Cardiac muscle cell (in vitro differentiated cells and primary cell): ENCODE data around the gene TMEM108. TPM values are rescaled to one million over a fixed set of nuclear protein-coding genes. Genes with fewer than 3 reads are reported as not detected.

Experiments used
- DNase-seq, 2 donors: peaks; one replicate each; pipeline versions ENCODE4 v3.0.0 to v3.0.0-alpha.2; 2010 to 2017; ENCODE audit warnings: low read depth in 1 of 2, low spot score in 1 of 2
- H3K27ac ChIP-seq: fragments of 200-600 bp; sonication (generic); 2 replicates; pipeline ENCODE4 v1.5.1; 2016
- H3K27me3 ChIP-seq: fragments of 200-600 bp; sonication (generic); 2 replicates; pipeline ENCODE4 v1.6.0; 2016; ENCODE audit warnings: control low read depth
- H3K36me3 ChIP-seq: fragments of 200-600 bp; sonication (generic); 2 replicates; pipeline ENCODE4 v1.5.1; 2016; ENCODE audit warnings: control low read depth
- H3K4me1 ChIP-seq: fragments of 200-600 bp; sonication (generic); 2 replicates; pipeline ENCODE4 v1.8.1; 2017; ENCODE audit warnings: low read depth, mild to moderate bottlenecking, mixed run types
- H3K4me3 ChIP-seq: fragments of 200-600 bp; sonication (generic); 2 replicates; pipeline ENCODE4 v1.5.1; 2016; ENCODE audit warnings: mild to moderate bottlenecking
- H3K9me3 ChIP-seq: fragments of 200-600 bp; sonication (generic); 2 replicates; pipeline ENCODE4 v1.5.1; 2017; ENCODE audit warnings: low read depth, mild to moderate bottlenecking, control low read depth
- CTCF ChIP-seq: IDR thresholded peaks from 2 replicates; pipeline ENCODE4 v1.5.1; 2012; ENCODE audit warnings: low read depth, mild to moderate bottlenecking, low read length
- polyA plus RNA-seq: library from polyadenylated mRNA; unstranded; fragments of >200 nt; fragmentation: Nextera tagmentation; extraction: Ambion mirVana; gene quantifications from 2 replicates; pipeline ENCODE4 v1.2.1, GENCODE V29; 2016
- total RNA-seq: library from RNA; depleted of rRNA; stranded (reverse); fragments of >200 nt; gene quantifications from 2 replicates; pipeline ENCODE4 v1.2.3, GENCODE V29; 2016

Gene TMEM108
- total and polyA plus RNA-seq, 2 experiments from 2014 or later, result 1.0 to 1.6 TPM

- no peak overlapping the region for H3K4me3 ChIP-seq
- no peak overlapping the region for H3K27ac ChIP-seq
- H3K36me3 ChIP-seq, result no peaks in the 10 kb centered on the region
- TF ChIP-seq CTCF, result no peak
- H3K27me3 ChIP-seq, result no peaks in the 10 kb centered on the region
- H3K9me3 ChIP-seq, result no peaks in the 10 kb centered on the region
- no peaks in the 10 kb centered on the region for H3K4me1 ChIP-seq
- DNase-seq, result no peak
These were observed 87.6 kb downstream of the TMEM108 start for GRCh38 chr3:133125802-133126201.

GRCh38 chr3:133127381-133127780 lies 89.2 kb downstream of the TMEM108 start:
- no peaks in the 10 kb centered on the region for H3K36me3 ChIP-seq
- H3K4me3 ChIP-seq, result no peak overlapping the region
- no peak overlapping the region for H3K27ac ChIP-seq
- H3K9me3 ChIP-seq, result no peaks in the 10 kb centered on the region
- no peaks in the 10 kb centered on the region for H3K4me1 ChIP-seq
- DNase-seq, result no peak
- no peak for TF ChIP-seq CTCF
- no peaks in the 10 kb centered on the region for H3K27me3 ChIP-seq

- Histone ChIP-seq H3K4me3 (no peak overlapping the region), H3K9me3 (no peaks in the 10 kb centered on the region), H3K27me3 (no peaks in the 10 kb centered on the region), H3K36me3 (no peaks in the 10 kb centered on the region), H3K27ac (no peak overlapping the region), H3K4me1 (peaks cover 3% of the 10 kb centered on the region)
- DNase-seq, result peak in 1 of 2 donors; percentile 17
- no peak for TF ChIP-seq CTCF
These were observed 92.0 kb downstream of the TMEM108 start for GRCh38 chr3:133130168-133130567.

GRCh38 chr3:133135306-133135705 lies 97.1 kb downstream of the TMEM108 start:
- no peak for TF ChIP-seq CTCF
- no peak overlapping the region for H3K4me3 ChIP-seq
- no peak for DNase-seq
- H3K4me1 ChIP-seq, result peaks cover 10% of the 10 kb centered on the region
- H3K36me3 ChIP-seq, result no peaks in the 10 kb centered on the region
- no peaks in the 10 kb centered on the region for H3K9me3 ChIP-seq
- no peak overlapping the region for H3K27ac ChIP-seq
- no peaks in the 10 kb centered on the region for H3K27me3 ChIP-seq

GRCh38 chr3:133136114-133137041 lies 98.2 kb downstream of the TMEM108 start:
- Histone ChIP-seq H3K36me3 (no peaks in the 10 kb centered on the region), H3K4me1 (peaks cover 10% of the 10 kb centered on the region), H3K4me3 (no peak overlapping the region), H3K9me3 (no peaks in the 10 kb centered on the region), H3K27me3 (no peaks in the 10 kb centered on the region), H3K27ac (no peak overlapping the region)
- TF ChIP-seq CTCF, result no peak
- no peak for DNase-seq
